DOHH2 (cell line): Measurements from ENCODE around the gene AXDND1.

Experiments used
- H3F3A ChIP-seq: fragments of 200-600 bp; sonication (generic), shearing (Covaris generic); 2 replicates; pipeline ENCODE4 v1.6.0; 2016; ENCODE audit warnings: antibody characterized with exemption, mild to moderate bottlenecking; ENCODE audit not compliant: control insufficient read depth, insufficient read depth
- H3K27ac ChIP-seq: fragments of 200-600 bp; sonication (generic); 2 replicates; pipeline ENCODE4 v1.5.1; 2014; ENCODE audit warnings: low read depth, mild to moderate bottlenecking, low read length, moderate library complexity
- H3K27me3 ChIP-seq: fragments of 200-600 bp; sonication (generic); 2 replicates; pipeline ENCODE4 v1.6.1; 2014; ENCODE audit warnings: mild to moderate bottlenecking, low read length, mixed read lengths; ENCODE audit not compliant: control insufficient read depth
- H3K36me3 ChIP-seq: fragments of 200-600 bp; sonication (generic); 2 replicates; pipeline ENCODE4 v1.6.1; 2014; ENCODE audit warnings: mild to moderate bottlenecking, low read length, moderate library complexity, mixed read lengths; ENCODE audit not compliant: control insufficient read depth
- H3K4me1 ChIP-seq: fragments of 200-600 bp; sonication (generic); 2 replicates; pipeline ENCODE4 v1.6.1; 2014; ENCODE audit warnings: mild to moderate bottlenecking, low read length, mixed read lengths; ENCODE audit not compliant: control insufficient read depth
- H3K4me2 ChIP-seq: fragments of 200-600 bp; sonication (generic); 2 replicates; pipeline ENCODE4 v1.6.0; 2014; ENCODE audit warnings: mild to moderate bottlenecking, low read length, moderate library complexity
- H3K4me3 ChIP-seq: fragments of 200-600 bp; sonication (generic); 2 replicates; pipeline ENCODE4 v1.5.1; 2014; ENCODE audit warnings: mild to moderate bottlenecking, low read length, mixed read lengths
- H3K79me2 ChIP-seq: fragments of 200-600 bp; sonication (generic); 2 replicates; pipeline ENCODE4 v1.6.1; 2014; ENCODE audit warnings: mild to moderate bottlenecking, low read length, mixed read lengths; ENCODE audit not compliant: control insufficient read depth
- H3K9me2 ChIP-seq: fragments of 200-600 bp; sonication (generic); replicated peaks from 2 replicates; pipeline ENCODE4 v1.6.1; 2014; ENCODE audit warnings: mild to moderate bottlenecking, low read length, mixed read lengths; ENCODE audit not compliant: control insufficient read depth
- H3K9me3 ChIP-seq: fragments of 200-600 bp; sonication (generic); 2 replicates; pipeline ENCODE4 v1.6.1; 2014; ENCODE audit warnings: antibody characterized with exemption, low read length, mixed read lengths; ENCODE audit not compliant: control insufficient read depth, insufficient read depth
- H4K20me1 ChIP-seq: fragments of 200-600 bp; sonication (generic); 2 replicates; pipeline ENCODE4 v1.6.0; 2014; ENCODE audit warnings: low read depth, mild to moderate bottlenecking, antibody characterized with exemption, low read length, moderate library complexity; ENCODE audit not compliant: control insufficient read depth, insufficient read depth
- CTCF ChIP-seq: fragments of 200-600 bp; sonication (generic); IDR thresholded peaks from one replicate; pipeline ENCODE4 v1.5.1; 2014; ENCODE audit warnings: antibody characterized with exemption, mild to moderate bottlenecking, low read depth, low read length; ENCODE audit not compliant: poor library complexity, severe bottlenecking
- EZH2phosphoT487 ChIP-seq: fragments of 200-600 bp; sonication (generic); IDR thresholded peaks from 2 replicates; pipeline ENCODE4 v1.6.1; 2017; ENCODE audit warnings: borderline replicate concordance, mild to moderate bottlenecking, antibody characterized with exemption, low read length, moderate library complexity, mixed read lengths

The AXDND1 gene

GRCh38 chr1:179341943-179342547 is 23.7 kb upstream of the AXDND1 start:
- Histone ChIP-seq H3K27me3 (no peaks in the 10 kb centered on the region), H3F3A (no peaks in the 10 kb centered on the region), H3K27ac (no peak overlapping the region), H3K9me2 (no peaks in the 10 kb centered on the region), H3K4me3 (no peak overlapping the region), H3K4me1 (peaks cover 14% of the 10 kb centered on the region), H3K9me3 (no peaks in the 10 kb centered on the region), H4K20me1 (no peaks in the 10 kb centered on the region), H3K79me2 (no peaks in the 10 kb centered on the region), H3K4me2 (no peak overlapping the region), H3K36me3 (peaks cover 32% of the 10 kb centered on the region)
- TF ChIP-seq EZH2phosphoT487 (no peak), CTCF (no peak)

- H3K4me2 ChIP-seq, result no peak overlapping the region
- H3K4me3 ChIP-seq, result no peak overlapping the region
- no peaks in the 10 kb centered on the region for H4K20me1 ChIP-seq
- H3K4me1 ChIP-seq, result peaks cover 14% of the 10 kb centered on the region
- H3K27ac ChIP-seq, result no peak overlapping the region
- no peaks in the 10 kb centered on the region for H3F3A ChIP-seq
- H3K9me3 ChIP-seq, result no peaks in the 10 kb centered on the region
- no peaks in the 10 kb centered on the region for H3K27me3 ChIP-seq
- peaks cover 35% of the 10 kb centered on the region for H3K36me3 ChIP-seq
- no peaks in the 10 kb centered on the region for H3K79me2 ChIP-seq
- H3K9me2 ChIP-seq, result no peaks in the 10 kb centered on the region
- TF ChIP-seq CTCF (no peak), EZH2phosphoT487 (no peak)
These were observed 22.9 kb upstream of the AXDND1 start for GRCh38 chr1:179342740-179343404.

- Histone ChIP-seq H3K27me3 (no peaks in the 10 kb centered on the region), H3K9me2 (no peaks in the 10 kb centered on the region), H3K9me3 (no peaks in the 10 kb centered on the region), H4K20me1 (no peaks in the 10 kb centered on the region), H3F3A (0 out of 2 replicates have a peak, but pooled peaks cover 3% of the 10 kb centered on the region), H3K36me3 (peaks cover 42% of the 10 kb centered on the region), H3K4me3 (no peak overlapping the region), H3K4me2 (no peak overlapping the region), H3K79me2 (no peaks in the 10 kb centered on the region), H3K27ac (no peak overlapping the region), H3K4me1 (no peaks in the 10 kb centered on the region)
- TF ChIP-seq CTCF, result no peak
- no peak for TF ChIP-seq EZH2phosphoT487
These were observed 14.5 kb upstream of the AXDND1 start for GRCh38 chr1:179351281-179351680.
